Effector memory CD4-positive, alpha-beta T cell (primary cell): ENCODE measurements around the gene RNF180.
"Not testable (repeated sequence)": the region's sequence is repeated elsewhere in the genome, so short reads cannot be mapped to it uniquely, and the experiment has no call there.

Experiments
- DNase-seq, 3 donors: peaks; one replicate each; pipeline ENCODE4 v3.0.0-alpha.2; 2020
- H3K27ac ChIP-seq: 2 replicates; pipeline ENCODE4 v1.7.0; 2013; ENCODE audit warnings: mild to moderate bottlenecking, low read length, moderate library complexity; ENCODE audit not compliant: insufficient read depth, poor library complexity, severe bottlenecking
- H3K27me3 ChIP-seq: replicated peaks from 2 replicates; pipeline ENCODE4 v1.7.0; 2013; ENCODE audit warnings: mild to moderate bottlenecking, low read length; ENCODE audit not compliant: insufficient read depth, control insufficient read depth, poor library complexity, severe bottlenecking
- H3K36me3 ChIP-seq: 2 replicates; pipeline ENCODE4 v1.7.0; 2013; ENCODE audit warnings: mild to moderate bottlenecking, low read length, moderate library complexity; ENCODE audit not compliant: control insufficient read depth, insufficient read depth
- H3K4me1 ChIP-seq: 2 replicates; pipeline ENCODE4 v1.7.0; 2013; ENCODE audit warnings: low read length, mild to moderate bottlenecking; ENCODE audit not compliant: control insufficient read depth, insufficient read depth, poor library complexity, severe bottlenecking
- H3K4me3 ChIP-seq: 2 replicates; pipeline ENCODE4 v1.7.0; 2013; ENCODE audit warnings: low read length, low read depth, mild to moderate bottlenecking; ENCODE audit not compliant: insufficient read depth, poor library complexity, severe bottlenecking
- H3K9me3 ChIP-seq: 2 replicates; pipeline ENCODE4 v1.7.0; 2013; ENCODE audit warnings: mild to moderate bottlenecking, low read length, moderate library complexity; ENCODE audit not compliant: control insufficient read depth

Gene RNF180

GRCh38 chr5:64229163-64229774 lies 63.6 kb downstream of the RNF180 start:
- Histone ChIP-seq H3K9me3 (no peaks in the 10 kb centered on the region), H3K4me1 (no peaks in the 10 kb centered on the region), H3K27ac (no peak overlapping the region), H3K4me3 (no peak overlapping the region), H3K27me3 (no peaks in the 10 kb centered on the region), H3K36me3 (no peaks in the 10 kb centered on the region)
- no peak for DNase-seq

GRCh38 chr5:64260756-64261155 lies 95.1 kb downstream of the RNF180 start:
- DNase-seq = no peak

DNA sequence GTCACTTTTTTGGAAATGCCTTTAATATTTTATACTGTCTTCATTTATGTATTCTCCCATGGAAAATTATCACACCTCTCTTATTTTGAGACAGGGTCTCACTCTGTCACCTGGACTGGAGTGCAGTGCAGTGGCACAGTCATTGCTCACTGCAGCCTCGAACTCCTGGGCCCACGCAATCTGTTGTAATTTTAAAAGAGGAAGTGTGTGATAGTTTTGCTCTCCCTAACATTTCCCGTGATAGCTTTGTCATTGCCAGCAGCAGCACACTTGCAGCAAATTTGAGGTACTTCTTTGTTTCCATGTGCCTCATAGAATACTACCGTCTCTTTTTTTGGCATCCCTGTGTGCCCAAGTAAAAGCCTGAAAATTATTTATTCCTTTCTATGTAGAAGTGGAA lies 103.5 kb downstream of the RNF180 start:
- no peaks in the 10 kb centered on the region for H3K36me3 ChIP-seq
- no peak for DNase-seq
- H3K27ac ChIP-seq = no peak overlapping the region

More at GRCh38 chr5:64260756-64261155, 95.1 kb downstream of the RNF180 start:
- Histone ChIP-seq H3K27me3 (no peaks in the 10 kb centered on the region), H3K4me3 (no peak overlapping the region), H3K9me3 (no peaks in the 10 kb centered on the region), H3K4me1 (no peaks in the 10 kb centered on the region), H3K36me3 (no peaks in the 10 kb centered on the region), H3K27ac (no peak overlapping the region)

GRCh38 chr5:64273276-64273675 lies 107.6 kb downstream of the RNF180 start:
- no peaks in the 10 kb centered on the region for H3K4me1 ChIP-seq
- no peaks in the 10 kb centered on the region for H3K27me3 ChIP-seq
- H3K27ac ChIP-seq = no peak overlapping the region
- H3K36me3 ChIP-seq = no peaks in the 10 kb centered on the region
- no peaks in the 10 kb centered on the region for H3K9me3 ChIP-seq
- DNase-seq = no peak
- H3K4me3 ChIP-seq = no peak overlapping the region

More for the DNA sequence above, 103.5 kb downstream of the RNF180 start:
- H3K27me3 ChIP-seq = no peaks in the 10 kb centered on the region
- H3K4me3 ChIP-seq = no peak overlapping the region
- H3K4me1 ChIP-seq = no peaks in the 10 kb centered on the region
- no peaks in the 10 kb centered on the region for H3K9me3 ChIP-seq

GRCh38 chr5:64285188-64286130 lies 119.8 kb downstream of the RNF180 start:
- Histone ChIP-seq H3K36me3 (no peaks in the 10 kb centered on the region), H3K4me3 (no peak overlapping the region)

DNA sequence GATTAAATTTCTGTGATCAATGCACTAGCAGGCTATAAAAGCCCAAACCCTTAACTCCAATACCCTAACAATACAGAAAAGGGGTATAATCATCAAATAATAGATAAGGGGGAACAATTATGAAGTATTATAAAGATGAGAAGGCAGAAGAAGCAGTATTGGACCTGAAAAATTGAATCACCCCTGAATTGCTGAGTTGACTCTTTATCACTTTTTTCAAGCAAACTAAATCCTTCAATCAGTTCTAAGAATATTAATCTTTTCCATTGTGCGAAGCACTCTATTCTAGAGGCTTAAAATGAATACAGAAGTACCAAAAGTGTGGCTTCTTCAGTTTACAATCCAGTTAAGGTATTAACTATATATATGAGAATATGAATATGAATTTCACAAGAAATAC lies 120.7 kb downstream of the RNF180 start:
- DNase-seq = no peak
- H3K27ac ChIP-seq = no peak overlapping the region
- no peaks in the 10 kb centered on the region for H3K9me3 ChIP-seq
- H3K4me3 ChIP-seq = no peak overlapping the region
- H3K4me1 ChIP-seq = no peaks in the 10 kb centered on the region
- H3K27me3 ChIP-seq = no peaks in the 10 kb centered on the region
- no peaks in the 10 kb centered on the region for H3K36me3 ChIP-seq

More at GRCh38 chr5:64285188-64286130, 119.8 kb downstream of the RNF180 start:
- Histone ChIP-seq H3K9me3 (no peaks in the 10 kb centered on the region), H3K27ac (no peak overlapping the region), H3K4me1 (no peaks in the 10 kb centered on the region), H3K27me3 (no peaks in the 10 kb centered on the region)
- DNase-seq = no peak

GRCh38 chr5:64288496-64288895 lies 122.9 kb downstream of the RNF180 start:
- H3K4me3 ChIP-seq, H3K27ac ChIP-seq, H3K27me3 ChIP-seq, DNase-seq, H3K4me1 ChIP-seq, H3K9me3 ChIP-seq, H3K36me3 ChIP-seq: not testable (repeated sequence)

GRCh38 chr5:64292611-64293215 lies 127.1 kb downstream of the RNF180 start:
- H3K4me1 ChIP-seq = no peaks in the 10 kb centered on the region
- no peak overlapping the region for H3K27ac ChIP-seq
- no peak for DNase-seq

DNA sequence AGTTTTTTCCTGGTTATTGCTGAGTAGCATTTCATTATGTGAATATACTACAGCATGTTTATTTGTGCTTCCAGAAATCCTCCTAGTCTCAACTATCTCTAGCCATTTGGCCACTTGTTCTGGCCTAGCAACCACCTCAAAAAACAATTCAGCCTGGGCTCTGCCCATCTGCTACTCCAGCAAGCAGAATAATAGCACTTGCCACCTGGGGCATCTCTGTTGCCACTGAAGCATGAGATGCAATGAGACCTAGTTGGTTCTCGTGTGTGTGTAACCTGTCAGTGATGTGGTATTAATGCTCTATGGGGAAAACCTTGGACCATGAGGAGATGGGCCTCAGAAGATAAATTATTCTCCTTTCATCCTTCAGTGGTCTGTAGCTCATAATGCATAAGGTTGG lies 129.5 kb downstream of the RNF180 start:
- DNase-seq = no peak
- H3K27ac ChIP-seq = no peak overlapping the region

More at GRCh38 chr5:64292611-64293215, 127.1 kb downstream of the RNF180 start:
- H3K4me3 ChIP-seq = no peak overlapping the region
- H3K27me3 ChIP-seq = no peaks in the 10 kb centered on the region
- H3K36me3 ChIP-seq = no peaks in the 10 kb centered on the region
- no peaks in the 10 kb centered on the region for H3K9me3 ChIP-seq

DNA sequence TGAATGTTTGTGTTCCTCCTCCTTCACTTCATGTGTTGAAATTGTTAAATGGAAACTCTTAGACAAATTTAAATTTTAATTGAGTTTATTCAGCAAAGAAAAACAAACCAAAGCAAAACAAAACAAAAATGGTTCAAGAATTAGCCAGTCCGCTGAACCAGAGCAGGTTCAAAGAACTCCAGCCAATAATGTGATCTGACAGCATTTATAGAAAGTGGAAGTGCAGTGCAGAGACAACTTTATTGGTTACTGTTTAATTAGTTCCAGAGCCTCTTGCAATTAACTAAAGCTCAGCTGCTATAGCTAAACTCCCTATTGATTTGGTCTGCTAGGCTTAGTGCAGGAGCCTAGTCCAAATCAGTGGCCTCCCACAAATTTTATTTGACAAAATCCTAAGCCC lies 132.9 kb downstream of the RNF180 start:
- Histone ChIP-seq H3K27me3 (no peaks in the 10 kb centered on the region), H3K4me1 (no peaks in the 10 kb centered on the region), H3K9me3 (no peaks in the 10 kb centered on the region), H3K27ac (no peak overlapping the region), H3K4me3 (no peak overlapping the region), H3K36me3 (no peaks in the 10 kb centered on the region)
- no peak for DNase-seq

More for the DNA sequence above, 129.5 kb downstream of the RNF180 start:
- no peaks in the 10 kb centered on the region for H3K4me1 ChIP-seq
- no peak overlapping the region for H3K4me3 ChIP-seq
- no peaks in the 10 kb centered on the region for H3K36me3 ChIP-seq
- no peaks in the 10 kb centered on the region for H3K9me3 ChIP-seq
- no peaks in the 10 kb centered on the region for H3K27me3 ChIP-seq
